Kidney glomerular epithelial cell (primary cell): ENCODE data around the gene MEF2D.

ENCODE experiments used
- DNase-seq: peaks from one replicate; lab custom pipeline; 2025; lab: John Stamatoyannopoulos, UW

The MEF2D gene

DNA sequence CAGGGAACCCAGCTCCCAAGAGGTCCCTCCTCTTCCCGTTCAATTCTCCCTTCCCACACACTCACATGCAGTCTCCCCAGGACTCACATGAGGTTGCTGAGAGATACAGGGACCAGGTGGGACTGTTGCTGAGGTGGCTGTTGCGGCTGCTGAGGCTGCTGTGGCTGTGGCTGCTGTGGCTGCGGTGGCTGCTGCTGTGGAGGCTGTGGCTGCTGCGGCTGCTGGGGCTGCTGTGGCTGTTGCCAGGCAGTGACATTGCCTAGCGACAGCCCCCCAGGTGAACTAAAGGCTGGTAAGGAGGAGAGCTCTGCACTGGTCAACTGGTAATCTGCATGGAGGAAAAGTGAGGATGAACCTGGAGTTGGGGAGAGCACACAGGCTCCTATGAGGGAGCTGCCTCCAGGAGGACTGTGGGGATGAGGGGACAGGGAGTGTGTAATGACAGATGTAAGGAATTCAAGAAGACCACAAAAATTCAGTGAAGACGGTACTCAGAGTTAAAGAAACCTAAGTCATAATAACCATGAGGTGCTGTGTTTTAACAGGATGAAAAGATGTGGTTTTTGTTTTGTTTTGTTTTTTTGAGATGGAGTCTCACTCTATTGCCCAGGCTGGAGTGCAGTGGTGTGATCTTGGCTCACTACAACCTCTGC lies 31.8 kb downstream of the MEF2D start:
- no peak for DNase-seq

DNA sequence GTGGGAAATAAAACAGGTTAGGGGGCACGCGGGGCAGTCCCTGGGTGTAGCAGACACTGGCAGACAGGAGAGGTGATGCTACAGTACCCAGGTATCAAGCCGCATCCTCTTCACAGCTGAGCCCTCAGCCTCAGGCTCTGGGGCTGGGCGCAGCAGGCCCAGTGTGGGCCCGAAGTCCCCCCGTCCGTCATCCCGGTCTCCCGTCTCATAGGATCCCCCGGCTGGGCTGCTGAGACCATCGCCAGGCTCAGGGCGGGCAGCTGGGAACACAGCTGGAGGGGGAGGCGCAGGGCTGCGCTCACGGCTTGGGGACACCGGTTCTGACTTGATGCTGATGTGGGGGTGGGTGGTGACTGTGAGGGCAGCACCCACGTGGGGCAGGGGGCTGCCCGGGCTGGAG lies 32.7 kb downstream of the MEF2D start:
- no peak for DNase-seq

GRCh38 chr1:156467385-156467784 lies 33.2 kb downstream of the MEF2D start:
- no peak for DNase-seq

DNA sequence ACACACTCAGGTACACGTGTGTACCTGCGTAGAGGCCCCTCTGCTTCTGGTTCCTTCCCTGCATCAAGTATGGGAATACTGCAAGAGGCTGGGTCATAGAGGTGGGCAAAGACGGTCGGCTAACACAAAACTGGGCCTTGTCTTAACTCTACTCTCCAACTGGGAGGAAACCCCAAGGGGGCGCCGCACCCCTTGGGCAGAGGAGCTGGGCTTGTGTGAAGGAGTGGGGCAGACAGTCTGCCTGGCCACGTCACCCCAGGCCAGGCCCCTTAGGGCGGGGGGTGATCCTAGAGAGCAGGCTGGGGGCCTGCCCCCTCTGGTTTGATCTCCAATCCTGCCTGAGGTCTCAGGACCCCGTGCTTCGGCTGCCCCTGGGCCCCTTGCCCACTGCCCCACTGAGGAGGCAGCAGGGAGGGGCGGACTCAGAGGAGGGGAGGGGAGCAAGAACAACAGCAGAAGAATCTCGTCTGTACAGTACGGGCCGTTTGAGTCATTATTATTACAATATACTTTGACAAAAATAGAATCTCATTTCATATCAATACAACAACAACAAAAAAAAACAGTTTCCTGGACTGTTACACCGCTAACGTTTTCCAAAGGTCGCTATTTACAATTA lies 34.7 kb downstream of the MEF2D start:
- no peak for DNase-seq

GRCh38 chr1:156464825-156465452 lies 35.6 kb downstream of the MEF2D start:
- DNase-seq, result no peak

DNA sequence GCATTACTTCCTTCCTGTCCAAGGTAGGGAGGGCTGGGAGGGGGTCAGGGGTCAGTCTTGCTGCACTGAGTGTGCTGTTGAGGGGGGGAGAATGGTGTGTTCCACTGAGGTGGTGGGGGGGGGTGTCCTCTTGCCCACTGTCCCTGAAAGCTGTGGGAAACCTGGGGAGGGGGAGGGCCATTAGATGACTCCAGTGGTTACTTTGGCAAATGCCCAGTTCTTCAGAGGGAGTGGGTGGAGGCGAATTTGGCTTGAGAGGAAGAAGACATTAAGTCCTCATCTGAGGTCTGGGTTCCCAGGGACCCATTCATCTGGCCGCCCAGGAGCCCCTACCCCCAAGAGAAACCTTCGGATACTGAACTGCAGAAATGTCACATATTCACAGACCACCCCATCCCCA lies 36.2 kb downstream of the MEF2D start:
- DNase-seq, result no peak

GRCh38 chr1:156463874-156464273 lies 36.7 kb downstream of the MEF2D start:
- DNase-seq, result no peak

GRCh38 chr1:156462954-156463795 lies 37.4 kb downstream of the MEF2D start:
- no peak for DNase-seq

DNA sequence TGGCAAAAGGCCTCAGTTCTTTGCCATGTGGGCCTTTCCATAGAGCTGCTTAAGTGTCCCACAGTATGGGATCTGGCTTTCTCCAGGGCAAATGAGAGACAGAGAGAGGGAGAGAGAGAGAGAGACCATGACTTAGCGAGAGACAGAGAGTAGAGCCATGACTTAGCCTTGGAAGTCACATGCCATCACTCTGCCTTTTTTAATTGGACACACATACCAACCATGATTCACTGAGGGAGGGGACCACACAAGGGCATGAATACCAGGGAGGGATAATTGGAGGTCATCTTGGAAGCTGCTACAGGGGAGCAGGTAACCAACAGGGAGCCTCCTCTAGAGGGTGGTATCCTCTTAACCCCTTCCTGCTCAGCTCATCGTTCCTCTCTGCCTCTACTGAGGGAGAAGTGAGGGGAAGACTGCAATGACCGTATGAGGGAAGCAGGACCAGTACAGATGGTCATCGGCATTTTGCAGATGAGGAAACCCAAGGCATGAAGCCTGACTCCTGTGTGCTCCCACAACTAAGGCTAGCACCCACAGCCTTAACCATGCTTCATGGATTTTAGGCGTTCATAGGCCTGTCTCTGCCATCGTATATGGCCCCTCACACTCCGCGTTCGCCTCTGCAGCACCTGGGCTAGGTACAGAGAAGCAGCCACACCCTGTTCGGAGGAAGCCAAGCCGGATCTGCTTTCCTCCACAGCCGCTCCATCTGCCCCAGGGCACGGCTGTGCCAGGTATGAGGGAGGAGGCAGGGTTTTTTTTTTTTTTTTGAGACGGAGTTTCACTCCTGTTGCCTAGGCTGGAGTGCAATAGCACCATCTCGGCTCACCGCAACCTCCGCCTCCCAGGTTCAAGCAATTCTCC lies 38.6 kb downstream of the MEF2D start:
- DNase-seq, result no peak

GRCh38 chr1:156461109-156461508 lies 39.5 kb downstream of the MEF2D start:
- DNase-seq, result no peak

- DNase-seq, result no peak
Observed at GRCh38 chr1:156460525-156460924, 40.0 kb downstream of the MEF2D start.

DNA sequence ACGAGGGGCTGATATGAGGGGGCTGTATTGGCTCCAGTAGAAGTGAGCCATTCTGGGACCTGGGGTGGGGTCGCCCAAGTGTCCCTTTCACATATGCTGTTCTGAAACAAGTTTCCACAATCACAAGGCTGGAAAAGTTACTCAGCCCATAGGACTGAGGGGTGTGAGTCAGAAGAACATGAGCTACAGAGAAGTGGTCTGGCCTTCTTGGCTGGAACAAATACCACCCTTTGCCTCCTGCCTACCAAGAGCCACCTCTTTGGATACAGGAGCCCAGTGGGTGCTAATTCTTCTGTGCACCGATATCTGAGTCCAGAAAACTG lies 42.4 kb downstream of the MEF2D start:
- DNase-seq, result no peak

GRCh38 chr1:156456625-156457465 lies 43.7 kb downstream of the MEF2D start:
- DNase-seq, result peak; percentile 98

DNA sequence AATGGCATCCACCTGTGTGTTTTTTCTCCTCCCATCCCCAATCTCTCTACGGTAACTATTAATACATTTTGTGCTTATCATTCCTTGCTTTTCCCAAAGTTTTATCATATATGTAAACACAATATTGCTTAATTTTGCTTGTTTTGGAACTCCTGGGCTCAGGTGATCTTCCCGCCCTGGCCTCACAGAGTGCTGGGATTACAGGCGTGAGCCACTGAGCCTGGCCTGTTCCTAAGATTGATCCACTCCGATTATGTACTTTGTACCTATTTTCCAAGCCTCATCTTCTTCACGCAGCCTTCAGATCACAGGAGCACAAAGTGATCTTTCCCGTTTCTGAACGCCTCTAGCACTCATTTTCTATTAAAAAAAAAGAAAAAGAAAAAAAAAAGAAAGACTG lies 45.2 kb downstream of the MEF2D start:
- no peak for DNase-seq

GRCh38 chr1:156452907-156453306 lies 47.7 kb downstream of the MEF2D start:
- DNase-seq, result no peak

DNA sequence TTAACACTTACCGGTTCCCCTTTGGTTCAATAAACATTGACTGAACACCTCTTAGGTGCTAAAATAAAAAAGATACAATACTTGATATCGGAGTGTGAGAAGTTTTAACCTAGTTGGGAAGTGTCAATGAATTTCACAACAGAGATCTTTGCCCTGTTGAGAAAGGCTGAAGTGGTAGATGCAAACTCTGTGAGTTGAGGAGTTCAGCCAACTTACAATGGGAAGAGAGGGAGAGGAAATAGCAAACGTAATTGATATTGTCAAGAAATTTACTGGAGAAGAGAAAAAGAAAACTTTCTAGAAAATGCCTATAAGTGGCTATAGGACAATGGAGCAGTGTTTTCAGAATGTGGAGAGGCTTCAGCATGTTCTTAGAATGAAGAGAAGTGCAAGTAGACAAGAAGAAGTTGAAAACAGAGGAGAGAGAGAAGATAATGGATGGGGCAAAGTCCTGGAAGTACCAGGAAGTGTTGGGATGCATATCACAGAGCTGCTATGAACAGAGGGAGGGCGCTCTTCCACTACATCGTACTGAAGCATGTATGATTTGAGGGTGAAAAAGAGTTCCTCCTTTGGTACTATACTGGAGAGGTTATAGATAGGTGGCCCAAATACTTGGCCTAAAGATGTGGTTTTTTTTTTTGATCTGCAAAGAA lies 48.9 kb downstream of the MEF2D start:
- DNase-seq, result no peak

GRCh38 chr1:156448134-156448967 lies 52.2 kb downstream of the MEF2D start:
- DNase-seq, result no peak

DNA sequence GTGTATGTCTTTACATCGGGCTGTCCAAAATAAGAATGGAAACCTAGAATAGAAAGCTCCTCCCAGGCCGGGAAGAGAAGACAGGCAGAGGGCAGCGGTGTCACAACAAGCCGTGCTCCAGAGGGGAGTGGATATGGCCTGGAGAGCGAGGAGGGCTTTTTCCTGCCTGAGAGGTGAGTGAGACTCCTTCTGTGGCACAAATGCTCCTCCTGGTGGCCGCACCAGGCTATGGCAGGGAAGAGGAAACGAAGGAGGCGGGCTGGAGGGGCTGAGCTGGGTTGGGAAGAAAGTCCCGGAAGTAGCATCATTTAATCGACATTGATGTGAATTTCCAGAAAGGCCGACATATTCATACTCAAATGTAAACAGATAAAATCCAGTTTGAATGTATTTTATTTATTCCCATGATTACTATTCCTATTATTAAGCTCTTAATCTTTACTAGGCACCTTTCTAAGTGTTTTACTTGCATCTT lies 54.7 kb downstream of the MEF2D start:
- DNase-seq, result peak; percentile 89

GRCh38 chr1:156444407-156445001 lies 56.1 kb downstream of the MEF2D start:
- no peak for DNase-seq
